T-helper 1 cell treated with Interleukin-12 subunit alpha and Interleukin-12 subunit beta and Interleukin-4 antibody, amounts not matched to agents 30 μg/mL and 1 μg/mL, for 36 hours (primary cell): ENCODE results near the gene PRKG1.

Source experiments
- H3K27ac Mint-ChIP-seq: one replicate; pipeline ENCODE4 v1.8.0; 2021; ENCODE audit warnings: mild to moderate bottlenecking, mixed read lengths
- H3K27me3 Mint-ChIP-seq: one replicate; pipeline ENCODE4 v1.8.0; 2021; ENCODE audit warnings: low read depth, mixed read lengths
- H3K36me3 Mint-ChIP-seq: one replicate; pipeline ENCODE4 v1.8.0; 2021; ENCODE audit warnings: low read depth, mixed read lengths
- H3K4me1 Mint-ChIP-seq: one replicate; pipeline ENCODE4 v1.8.0; 2021; ENCODE audit warnings: low read depth, mixed read lengths
- H3K4me3 Mint-ChIP-seq: one replicate; pipeline ENCODE4 v1.8.0; 2021; ENCODE audit warnings: mild to moderate bottlenecking, moderate library complexity, mixed read lengths
- H3K9me3 Mint-ChIP-seq: one replicate; pipeline ENCODE4 v1.8.0; 2021; ENCODE audit warnings: mixed read lengths

PRKG1 gene

DNA sequence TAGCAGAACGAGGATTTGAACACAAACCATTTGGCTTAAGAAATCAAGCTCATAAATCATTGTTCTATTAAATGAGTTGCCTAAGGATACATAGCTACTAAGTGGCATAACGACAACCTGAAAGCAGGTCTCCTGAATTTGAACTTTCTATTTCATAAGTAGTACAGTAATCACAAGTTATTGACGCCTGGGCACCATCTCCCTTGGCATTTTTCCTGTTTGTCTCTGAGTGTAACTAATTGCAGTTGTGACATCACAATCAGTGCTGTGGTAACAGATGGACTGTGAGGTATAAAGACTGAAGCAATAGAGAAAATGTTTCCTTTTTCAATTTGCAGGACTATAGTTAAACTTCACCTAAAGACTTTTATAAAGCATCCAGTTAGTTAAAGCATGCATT is 631.5 kb downstream of the PRKG1 start:
- no peak overlapping the region for H3K4me3 Mint-ChIP-seq
- peaks cover 17% of the 10 kb centered on the region for H3K9me3 Mint-ChIP-seq
- peaks cover 18% of the 10 kb centered on the region for H3K36me3 Mint-ChIP-seq
- H3K27me3 Mint-ChIP-seq: no peaks in the 10 kb centered on the region
- H3K4me1 Mint-ChIP-seq: peaks cover 51% of the 10 kb centered on the region
- no peak overlapping the region for H3K27ac Mint-ChIP-seq

DNA sequence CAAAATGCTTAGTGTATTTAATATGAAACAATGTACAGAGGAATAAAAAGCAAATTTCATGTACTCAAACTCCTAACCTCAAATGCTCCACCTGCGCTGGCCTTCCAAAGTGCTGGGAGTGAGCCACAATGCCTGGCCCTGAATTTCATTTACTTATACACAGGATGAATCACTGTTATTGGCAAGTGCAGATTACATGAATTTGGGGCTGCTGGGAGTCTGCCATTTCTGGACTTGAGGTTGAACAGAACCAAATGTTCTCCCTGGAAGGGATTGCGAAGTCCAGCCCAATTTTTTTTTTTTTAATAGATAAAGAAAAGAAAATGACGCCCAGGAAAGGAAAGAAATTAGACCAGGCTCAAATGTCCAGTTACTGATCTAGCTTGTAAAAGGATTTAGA is 631.9 kb downstream of the PRKG1 start:
- H3K27ac Mint-ChIP-seq: no peak overlapping the region
- peaks cover 16% of the 10 kb centered on the region for H3K9me3 Mint-ChIP-seq
- H3K36me3 Mint-ChIP-seq: peaks cover 17% of the 10 kb centered on the region
- H3K27me3 Mint-ChIP-seq: no peaks in the 10 kb centered on the region
- peaks cover 51% of the 10 kb centered on the region for H3K4me1 Mint-ChIP-seq
- H3K4me3 Mint-ChIP-seq: no peak overlapping the region

DNA sequence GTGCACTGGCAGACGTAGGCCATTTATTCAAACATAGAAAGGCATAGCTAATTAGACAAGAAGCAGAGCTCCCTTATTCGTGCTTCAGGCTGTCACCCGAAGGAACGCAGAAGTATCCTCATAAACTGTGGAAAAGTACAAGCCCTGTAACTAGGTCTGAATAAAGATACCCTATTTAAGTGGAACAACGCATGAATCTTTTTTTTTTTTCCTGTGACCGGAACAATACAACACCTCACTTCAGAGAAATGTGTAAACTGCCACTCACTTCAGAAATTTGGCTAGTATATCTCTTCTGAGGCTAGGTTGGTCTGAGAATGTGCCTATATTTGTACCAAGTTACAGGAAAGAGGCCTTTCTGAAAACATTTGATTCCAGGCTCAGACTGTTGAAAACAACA is 633.1 kb downstream of the PRKG1 start:
- Mint-ChIP-seq H3K36me3 (peaks cover 12% of the 10 kb centered on the region), H3K9me3 (peaks cover 8% of the 10 kb centered on the region), H3K4me3 (no peak overlapping the region), H3K4me1 (peaks cover 53% of the 10 kb centered on the region), H3K27me3 (no peaks in the 10 kb centered on the region), H3K27ac (peak overlapping the region; percentile 87)

- Mint-ChIP-seq H3K4me3 (peak overlapping the region; percentile 26), H3K27me3 (no peaks in the 10 kb centered on the region), H3K9me3 (peaks cover 8% of the 10 kb centered on the region), H3K36me3 (peaks cover 11% of the 10 kb centered on the region), H3K27ac (peak overlapping the region; percentile 87), H3K4me1 (peaks cover 53% of the 10 kb centered on the region)
These were observed 633.6 kb downstream of the PRKG1 start for GRCh38 chr10:51707821-51708424.

DNA sequence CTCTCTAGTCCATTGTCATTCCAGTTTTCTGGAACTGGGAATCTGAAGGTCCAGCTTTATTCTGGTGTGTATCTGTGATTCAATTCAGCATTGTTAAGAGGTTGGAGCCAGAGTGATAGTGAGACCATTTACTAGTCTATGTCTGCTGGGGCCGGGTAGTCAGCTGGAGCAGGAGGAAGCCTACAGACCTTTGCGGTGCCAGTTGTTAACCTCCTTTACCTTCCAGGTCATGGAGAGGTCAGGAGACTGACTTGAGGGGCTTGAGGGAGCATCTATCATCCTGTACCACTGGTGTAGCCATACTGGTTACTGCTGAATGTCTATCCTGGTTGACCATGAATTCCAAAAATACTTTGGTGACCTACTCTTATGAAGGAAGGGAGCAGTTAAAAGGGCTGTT is 634.3 kb downstream of the PRKG1 start:
- Mint-ChIP-seq H3K9me3 (peaks cover 8% of the 10 kb centered on the region), H3K4me1 (peaks cover 49% of the 10 kb centered on the region), H3K27ac (peak overlapping the region; percentile 87), H3K36me3 (peaks cover 9% of the 10 kb centered on the region), H3K4me3 (peak overlapping the region; percentile 67), H3K27me3 (no peaks in the 10 kb centered on the region)

GRCh38 chr10:51709324-51709972 is 635.2 kb downstream of the PRKG1 start:
- Mint-ChIP-seq H3K27me3 (no peaks in the 10 kb centered on the region), H3K4me1 (peaks cover 46% of the 10 kb centered on the region), H3K9me3 (peaks cover 5% of the 10 kb centered on the region), H3K4me3 (no peak overlapping the region), H3K27ac (peak overlapping the region; percentile 87), H3K36me3 (peaks cover 11% of the 10 kb centered on the region)

GRCh38 chr10:51711519-51711891 is 637.2 kb downstream of the PRKG1 start:
- Mint-ChIP-seq H3K27ac (no peak overlapping the region), H3K27me3 (no peaks in the 10 kb centered on the region), H3K4me3 (no peak overlapping the region), H3K4me1 (peaks cover 44% of the 10 kb centered on the region), H3K9me3 (peaks cover 4% of the 10 kb centered on the region), H3K36me3 (peaks cover 11% of the 10 kb centered on the region)

DNA sequence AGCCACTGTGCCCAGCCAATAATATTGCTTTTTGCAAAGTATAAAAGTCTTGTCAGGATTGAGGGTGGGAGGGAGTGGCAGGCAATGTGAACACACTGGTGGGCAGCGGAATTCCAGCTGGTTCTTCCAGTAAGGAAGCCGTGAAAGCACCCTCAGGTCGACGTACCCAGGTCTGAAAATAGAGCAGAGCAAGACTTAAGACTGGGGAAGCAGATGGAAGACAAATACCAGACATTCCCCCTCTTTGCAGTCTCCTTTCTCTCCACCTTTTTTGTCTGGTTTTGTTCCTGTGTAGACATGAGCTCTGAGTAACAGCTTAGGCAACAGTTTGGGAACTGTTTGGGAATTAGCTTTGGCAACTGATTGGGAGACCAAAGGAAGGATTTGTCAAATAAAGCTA is 642.7 kb downstream of the PRKG1 start:
- Mint-ChIP-seq H3K27ac (no peak overlapping the region), H3K4me3 (no peak overlapping the region), H3K9me3 (no peaks in the 10 kb centered on the region), H3K36me3 (peaks cover 2% of the 10 kb centered on the region), H3K27me3 (peaks cover 3% of the 10 kb centered on the region), H3K4me1 (peaks cover 11% of the 10 kb centered on the region)

- Mint-ChIP-seq H3K27me3 (peaks cover 3% of the 10 kb centered on the region), H3K36me3 (peaks cover 2% of the 10 kb centered on the region), H3K27ac (peak overlapping the region; percentile 13), H3K4me3 (no peak overlapping the region), H3K9me3 (no peaks in the 10 kb centered on the region), H3K4me1 (peaks cover 11% of the 10 kb centered on the region)
These were observed 644.6 kb downstream of the PRKG1 start for GRCh38 chr10:51718804-51719291.

GRCh38 chr10:51724038-51724437 is 649.8 kb downstream of the PRKG1 start:
- Mint-ChIP-seq H3K9me3 (no peaks in the 10 kb centered on the region), H3K27me3 (peaks cover 3% of the 10 kb centered on the region), H3K36me3 (no peaks in the 10 kb centered on the region), H3K4me3 (no peak overlapping the region), H3K27ac (no peak overlapping the region), H3K4me1 (peaks cover 5% of the 10 kb centered on the region)

DNA sequence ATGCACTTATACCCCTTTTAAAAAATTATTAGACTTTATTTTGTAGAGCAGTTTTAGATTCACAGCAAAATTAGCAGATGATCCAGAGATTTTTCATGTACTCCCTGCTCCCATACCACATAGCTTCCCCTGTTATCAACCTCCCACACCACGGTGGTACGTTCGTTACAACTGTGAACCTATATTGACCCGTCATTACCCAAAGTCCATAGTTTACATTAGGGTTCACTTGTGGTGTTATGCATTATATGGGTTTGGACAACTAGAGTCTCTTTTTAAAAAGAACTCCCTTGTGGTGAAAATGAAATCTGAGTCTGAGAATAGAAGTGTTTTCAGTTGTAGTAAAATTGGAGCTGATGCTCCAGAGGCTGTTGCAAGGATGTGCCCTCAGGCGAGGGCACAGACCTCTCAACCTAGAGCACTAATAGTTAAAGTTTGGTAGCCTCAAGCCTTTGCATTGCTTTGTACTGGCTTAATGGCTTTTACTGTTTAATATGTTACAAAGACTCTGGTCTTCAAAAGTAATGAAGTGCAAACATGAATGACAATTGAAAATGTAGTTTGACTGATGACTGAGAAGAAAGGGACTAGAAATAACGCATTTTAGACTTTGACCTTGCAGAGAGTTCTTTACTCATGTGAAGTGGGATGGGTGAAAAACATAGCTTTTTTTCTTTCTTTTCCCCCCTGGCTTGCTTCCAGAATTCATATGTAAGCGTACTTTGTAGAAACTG is 655.7 kb downstream of the PRKG1 start:
- Mint-ChIP-seq H3K27me3 (no peaks in the 10 kb centered on the region), H3K9me3 (no peaks in the 10 kb centered on the region), H3K27ac (no peak overlapping the region), H3K36me3 (peaks cover 2% of the 10 kb centered on the region), H3K4me1 (no peaks in the 10 kb centered on the region), H3K4me3 (no peak overlapping the region)

DNA sequence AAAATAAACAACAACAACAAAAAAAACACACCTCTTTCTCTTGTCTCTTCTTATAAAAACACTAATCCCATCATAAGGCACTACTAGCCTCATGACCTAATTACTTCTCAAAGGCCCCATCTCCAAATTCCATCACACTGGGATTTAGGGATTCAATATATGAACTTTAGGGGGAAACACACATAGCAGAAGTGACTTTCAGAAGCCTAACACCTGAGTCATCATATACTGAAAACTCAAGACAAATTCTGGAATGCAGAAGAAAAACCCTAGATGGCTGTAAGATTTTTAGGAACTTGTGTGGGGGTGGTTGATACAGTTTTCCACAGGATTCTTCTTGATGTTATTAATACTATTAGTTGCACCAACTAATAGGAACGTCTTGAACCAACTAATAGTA is 658.8 kb downstream of the PRKG1 start:
- H3K27me3 Mint-ChIP-seq: peaks cover 3% of the 10 kb centered on the region
- H3K27ac Mint-ChIP-seq: no peak overlapping the region
- H3K9me3 Mint-ChIP-seq: no peaks in the 10 kb centered on the region
- H3K36me3 Mint-ChIP-seq: peaks cover 2% of the 10 kb centered on the region
- no peaks in the 10 kb centered on the region for H3K4me1 Mint-ChIP-seq
- H3K4me3 Mint-ChIP-seq: no peak overlapping the region

DNA sequence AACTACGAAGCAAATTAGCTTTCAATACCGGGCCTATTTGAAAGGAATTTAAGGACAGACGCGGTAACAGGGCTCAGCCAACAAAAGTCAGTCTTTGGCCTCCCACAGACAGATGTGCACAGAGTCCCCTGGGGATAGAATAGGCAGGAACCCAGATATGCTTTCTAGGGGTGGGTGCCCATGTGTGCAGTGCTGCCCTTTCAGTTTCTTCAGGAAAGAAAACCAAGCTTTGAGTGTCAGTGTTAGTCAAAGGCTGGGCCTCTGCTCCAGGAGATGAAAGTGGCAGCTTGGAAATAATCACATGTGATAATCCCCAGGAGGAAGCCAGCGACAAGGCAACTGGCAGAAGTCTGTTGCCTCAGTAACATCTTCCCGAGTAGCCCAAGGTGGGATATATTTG is 668.9 kb downstream of the PRKG1 start:
- H3K27me3 Mint-ChIP-seq: peaks cover 4% of the 10 kb centered on the region
- H3K36me3 Mint-ChIP-seq: no peaks in the 10 kb centered on the region
- H3K27ac Mint-ChIP-seq: no peak overlapping the region
- H3K9me3 Mint-ChIP-seq: no peaks in the 10 kb centered on the region
- H3K4me3 Mint-ChIP-seq: no peak overlapping the region
- no peaks in the 10 kb centered on the region for H3K4me1 Mint-ChIP-seq

DNA sequence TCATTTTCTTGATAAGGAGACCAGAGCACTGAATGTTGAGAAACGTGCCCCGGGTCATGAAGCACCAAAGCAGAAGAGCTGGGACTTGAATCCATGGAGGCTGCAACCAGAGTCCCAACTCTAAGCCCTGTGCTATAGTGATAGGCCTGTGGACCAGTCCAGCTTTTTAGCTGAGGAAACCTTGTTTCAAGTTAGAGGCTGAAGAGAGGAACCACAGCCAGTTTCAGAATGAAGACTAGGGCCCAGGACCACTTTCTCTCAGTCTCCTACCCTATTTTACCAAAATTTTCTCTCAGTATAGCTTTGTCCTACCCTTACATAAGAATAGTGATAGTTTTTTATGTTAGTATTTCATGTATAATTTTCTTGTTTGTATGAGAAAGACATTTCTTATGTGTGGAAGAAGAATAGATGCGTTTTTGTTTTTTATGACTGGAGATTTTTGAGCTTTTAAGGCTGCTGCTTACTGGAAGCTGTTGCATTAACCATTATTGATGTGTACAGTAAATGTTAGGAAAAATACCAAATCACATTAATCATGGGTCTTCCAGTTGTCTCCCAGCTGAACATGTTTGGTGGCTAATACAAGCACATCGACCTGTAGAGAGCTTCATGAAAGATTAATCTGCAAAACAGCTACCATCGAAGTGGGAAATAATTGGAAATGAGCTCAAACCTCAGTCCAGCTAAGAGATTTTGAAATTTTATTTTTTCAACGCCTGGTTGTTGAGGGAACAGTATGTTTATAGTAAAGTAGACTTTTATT is 670.1 kb downstream of the PRKG1 start:
- no peak overlapping the region for H3K27ac Mint-ChIP-seq
- no peaks in the 10 kb centered on the region for H3K36me3 Mint-ChIP-seq
- no peak overlapping the region for H3K4me3 Mint-ChIP-seq
- H3K9me3 Mint-ChIP-seq: no peaks in the 10 kb centered on the region
- no peaks in the 10 kb centered on the region for H3K4me1 Mint-ChIP-seq
- H3K27me3 Mint-ChIP-seq: peaks cover 4% of the 10 kb centered on the region
